ENCODE measurements around the gene RTEL1. TPM values are rescaled to one million over a fixed set of nuclear protein-coding genes. Genes with fewer than 3 reads are reported as not detected.
"Not testable (repeated sequence)": the region's sequence is repeated elsewhere in the genome, so short reads cannot be mapped to it uniquely, and the experiment has no call there.

RTEL1 gene
- total RNA-seq, 1 donor from 2014 or later = 20.4 TPM

DNA sequence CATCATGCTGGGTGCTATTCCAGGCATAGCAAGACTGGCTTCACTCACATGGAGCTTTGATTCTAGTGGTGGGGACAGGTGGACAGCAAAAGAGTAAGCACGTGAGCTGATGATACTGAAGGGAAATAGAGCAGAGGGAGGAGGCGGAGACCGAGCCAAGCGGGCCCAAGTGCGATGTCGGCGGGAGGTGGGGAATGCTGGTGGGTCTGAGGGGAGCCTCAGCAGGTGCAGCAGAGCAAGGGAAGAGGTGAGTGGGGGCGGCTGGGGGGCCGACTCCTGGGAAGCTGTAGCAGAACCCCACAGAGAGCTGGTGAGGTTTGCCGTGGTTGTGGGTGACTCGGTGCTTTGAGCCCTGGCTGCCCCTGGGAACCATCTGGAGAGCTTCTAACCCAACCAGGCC lies 10.2 kb downstream of the RTEL1 start:
- Mint-ChIP-seq H3K9me3 (ENCODE audit: low read depth) (no peaks in the 10 kb centered on the region), H3K27me3 (ENCODE audit: low read depth) (no peaks in the 10 kb centered on the region), H3K4me3 (ENCODE audit: unreplicated experiment) (no peak overlapping the region), H3K4me1 (ENCODE audit: low read depth) (no peaks in the 10 kb centered on the region), H3K27ac (ENCODE audit: unreplicated experiment) (no peak overlapping the region), H3K36me3 (ENCODE audit: low read depth) (peaks cover 20% of the 10 kb centered on the region)
- TF ChIP-seq, protein P1, sequence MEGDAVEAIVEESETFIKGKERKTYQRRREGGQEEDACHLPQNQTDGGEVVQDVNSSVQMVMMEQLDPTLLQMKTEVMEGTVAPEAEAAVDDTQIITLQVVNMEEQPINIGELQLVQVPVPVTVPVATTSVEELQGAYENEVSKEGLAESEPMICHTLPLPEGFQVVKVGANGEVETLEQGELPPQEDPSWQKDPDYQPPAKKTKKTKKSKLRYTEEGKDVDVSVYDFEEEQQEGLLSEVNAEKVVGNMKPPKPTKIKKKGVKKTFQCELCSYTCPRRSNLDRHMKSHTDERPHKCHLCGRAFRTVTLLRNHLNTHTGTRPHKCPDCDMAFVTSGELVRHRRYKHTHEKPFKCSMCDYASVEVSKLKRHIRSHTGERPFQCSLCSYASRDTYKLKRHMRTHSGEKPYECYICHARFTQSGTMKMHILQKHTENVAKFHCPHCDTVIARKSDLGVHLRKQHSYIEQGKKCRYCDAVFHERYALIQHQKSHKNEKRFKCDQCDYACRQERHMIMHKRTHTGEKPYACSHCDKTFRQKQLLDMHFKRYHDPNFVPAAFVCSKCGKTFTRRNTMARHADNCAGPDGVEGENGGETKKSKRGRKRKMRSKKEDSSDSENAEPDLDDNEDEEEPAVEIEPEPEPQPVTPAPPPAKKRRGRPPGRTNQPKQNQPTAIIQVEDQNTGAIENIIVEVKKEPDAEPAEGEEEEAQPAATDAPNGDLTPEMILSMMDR (IDR thresholded peaks at IDR 0.05) = no peak
- DNase-seq (ENCODE audit: low spot score) = no peak

- peaks cover 23% of the 10 kb centered on the region for H3K36me3 Mint-ChIP-seq (ENCODE audit: low read depth)
- not testable (repeated sequence) for H3K4me1 Mint-ChIP-seq (ENCODE audit: low read depth); H3K27ac Mint-ChIP-seq (ENCODE audit: unreplicated experiment); H3K4me3 Mint-ChIP-seq (ENCODE audit: unreplicated experiment); H3K27me3 Mint-ChIP-seq (ENCODE audit: low read depth); DNase-seq (ENCODE audit: low spot score); H3K9me3 Mint-ChIP-seq (ENCODE audit: low read depth)
Observed at GRCh38 chr20:63671695-63672094, 13.6 kb downstream of the RTEL1 start.

DNA sequence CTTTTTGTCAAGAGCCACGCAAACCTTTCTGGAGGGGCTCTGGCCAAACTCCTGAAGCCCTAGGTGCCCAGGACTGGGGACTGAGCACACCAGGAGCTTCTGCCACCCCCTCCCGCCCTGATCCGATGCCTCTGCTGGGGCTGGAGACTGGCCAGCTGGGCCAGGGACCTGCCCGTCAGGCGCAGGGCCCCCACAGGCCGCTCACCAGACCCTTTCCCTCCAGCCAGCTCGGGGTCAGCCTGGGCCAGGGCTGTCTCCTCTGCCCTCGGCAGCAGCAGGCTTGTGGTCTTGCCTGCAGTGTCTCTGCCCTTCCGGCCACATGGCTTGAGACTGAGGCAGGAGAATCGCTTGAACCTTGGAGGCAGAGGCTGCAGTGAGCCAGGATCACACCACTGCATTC lies 14.6 kb downstream of the RTEL1 start:
- Mint-ChIP-seq H3K4me1 (ENCODE audit: low read depth) (no peaks in the 10 kb centered on the region), H3K9me3 (ENCODE audit: low read depth) (no peaks in the 10 kb centered on the region), H3K36me3 (ENCODE audit: low read depth) (peaks cover 23% of the 10 kb centered on the region), H3K27me3 (ENCODE audit: low read depth) (no peaks in the 10 kb centered on the region), H3K4me3 (ENCODE audit: unreplicated experiment) (no peak overlapping the region), H3K27ac (ENCODE audit: unreplicated experiment) (no peak overlapping the region)
- TF ChIP-seq, protein P1 (IDR thresholded peaks at IDR 0.05) = no peak
- no peak for DNase-seq (ENCODE audit: low spot score)

DNA sequence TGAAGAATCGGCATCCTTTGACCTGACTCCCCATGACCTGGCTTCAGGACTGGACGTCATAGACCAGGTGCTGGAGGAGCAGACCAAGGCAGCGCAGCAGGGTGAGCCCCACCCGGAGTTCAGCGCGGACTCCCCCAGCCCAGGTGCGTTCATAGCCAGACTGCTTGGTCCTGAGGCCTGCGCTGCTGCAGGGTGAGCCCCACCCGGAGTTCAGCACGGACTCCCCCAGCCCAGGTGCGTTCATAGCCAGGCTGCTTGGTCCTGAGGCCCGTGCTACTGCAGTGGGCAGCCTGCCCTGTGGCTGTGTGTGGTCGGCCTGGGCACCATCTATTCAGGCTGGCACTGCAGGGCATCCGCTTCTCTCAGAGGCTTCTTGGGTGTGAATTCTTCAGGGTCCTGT lies 15.8 kb downstream of the RTEL1 start:
- H3K4me1 Mint-ChIP-seq (ENCODE audit: low read depth) = no peaks in the 10 kb centered on the region
- H3K9me3 Mint-ChIP-seq (ENCODE audit: low read depth) = no peaks in the 10 kb centered on the region
- TF ChIP-seq, protein P1 (IDR thresholded peaks at IDR 0.05) = no peak
- peaks cover 19% of the 10 kb centered on the region for H3K36me3 Mint-ChIP-seq (ENCODE audit: low read depth)
- H3K4me3 Mint-ChIP-seq (ENCODE audit: unreplicated experiment) = no peak overlapping the region
- H3K27me3 Mint-ChIP-seq (ENCODE audit: low read depth) = no peaks in the 10 kb centered on the region
- no peak for DNase-seq (ENCODE audit: low spot score)
- H3K27ac Mint-ChIP-seq (ENCODE audit: unreplicated experiment) = no peak overlapping the region

GRCh38 chr20:63675681-63676368 lies 17.7 kb downstream of the RTEL1 start:
- Mint-ChIP-seq H3K9me3 (ENCODE audit: low read depth) (no peaks in the 10 kb centered on the region), H3K27me3 (ENCODE audit: low read depth) (no peaks in the 10 kb centered on the region), H3K27ac (ENCODE audit: unreplicated experiment) (no peak overlapping the region)

More at GRCh38 chr20:63675681-63676368, 17.7 kb downstream of the RTEL1 start:
- TF ChIP-seq, protein P1 (IDR thresholded peaks at IDR 0.05) = no peak
- H3K4me3 Mint-ChIP-seq (ENCODE audit: unreplicated experiment) = no peak overlapping the region
- peaks cover 13% of the 10 kb centered on the region for H3K36me3 Mint-ChIP-seq (ENCODE audit: low read depth)
- H3K4me1 Mint-ChIP-seq (ENCODE audit: low read depth) = no peaks in the 10 kb centered on the region
- no peak for DNase-seq (ENCODE audit: low spot score)
